ENCODE measurements around the gene GPR142. TPM values are rescaled to one million over a fixed set of nuclear protein-coding genes. Genes with fewer than 3 reads are reported as not detected.
A peak's percentile ranks its signal among the peaks of the same experiment; 100 is the strongest.

The GPR142 gene
- total RNA-seq: not detected

- Mint-ChIP-seq H3K4me3 (no peak within 1 kb of the TSS), H3K27ac (no peak within 1 kb of the TSS), H3K4me1 (peaks cover 13% of the 10 kb centered on the region), H3K36me3 (ENCODE audit: low read depth) (no peaks in the 10 kb centered on the region), H3K27me3 (peaks cover 2% of the 10 kb centered on the region), H3K9me3 (ENCODE audit: low read depth) (no peaks in the 10 kb centered on the region)
- ChIA-PET CTCF (interaction anchor here (0.6 to 3.5 kb wide), 27 partner anchors 11 to 324 kb away, joined by 3 to 44 read pairs (median 6); partner anchors contain the start of genes CD300LB and CD300LD), POLR2A (no interaction called here)
- ATAC-seq: no peak
- no peak for DNase-seq
- intact Hi-C loops (cut with DNase I, micrococcal nuclease): no loop called here
These were observed at the start of gene GPR142 for GRCh38 chr17:74367206-74367605. Gene GPR142, plus strand, starts transcription at chr17:74367506. Its CDS starts 2,035 bp downstream, at chr17:74369541.

- Mint-ChIP-seq H3K27me3 (peaks cover 3% of the 10 kb centered on the region), H3K4me1 (no peaks in the 10 kb centered on the region), H3K4me3 (no peak overlapping the region), H3K27ac (no peak overlapping the region), H3K36me3 (ENCODE audit: low read depth) (no peaks in the 10 kb centered on the region), H3K9me3 (ENCODE audit: low read depth) (no peaks in the 10 kb centered on the region)
- ChIA-PET CTCF (interaction anchor here (0.7 kb wide), 1 partner anchor 1401 kb away, joined by 5 read pairs; no protein-coding TSS in a partner anchor), POLR2A (no interaction called here)
- intact Hi-C loops (cut with DNase I, micrococcal nuclease): no loop called here
- DNase-seq (no peak), ATAC-seq (no peak)
These were observed 48.9 kb upstream of the GPR142 start for GRCh38 chr17:74318391-74318790.

- ATAC-seq: no peak
- Mint-ChIP-seq H3K4me1 (peaks cover 9% of the 10 kb centered on the region), H3K27me3 (peaks cover 19% of the 10 kb centered on the region), H3K36me3 (ENCODE audit: low read depth) (no peaks in the 10 kb centered on the region), H3K9me3 (ENCODE audit: low read depth) (no peaks in the 10 kb centered on the region), H3K4me3 (no peak overlapping the region), H3K27ac (no peak overlapping the region)
- POLR2A ChIA-PET: no interaction called here
- CTCF ChIA-PET: no interaction called here
- DNase-seq: no peak
- intact Hi-C loops (cut with DNase I, micrococcal nuclease): no loop called here
These were observed 42.8 kb upstream of the GPR142 start for GRCh38 chr17:74324521-74324920.

- Mint-ChIP-seq H3K27ac (no peak overlapping the region), H3K4me1 (peaks cover 9% of the 10 kb centered on the region), H3K27me3 (peaks cover 19% of the 10 kb centered on the region), H3K9me3 (ENCODE audit: low read depth) (no peaks in the 10 kb centered on the region), H3K4me3 (peak overlapping the region; percentile 10), H3K36me3 (ENCODE audit: low read depth) (no peaks in the 10 kb centered on the region)
- intact Hi-C loops (cut with DNase I, micrococcal nuclease): no loop called here
- DNase-seq (no peak), ATAC-seq (no peak)
- ChIA-PET POLR2A (no interaction called here), CTCF (no interaction called here)
These were observed 41.9 kb upstream of the GPR142 start for GRCh38 chr17:74325376-74325742.

- Mint-ChIP-seq H3K36me3 (ENCODE audit: low read depth) (no peaks in the 10 kb centered on the region), H3K4me3 (peak within 1 kb of the TSS; percentile 10), H3K27me3 (peaks cover 19% of the 10 kb centered on the region), H3K9me3 (ENCODE audit: low read depth) (no peaks in the 10 kb centered on the region), H3K4me1 (peaks cover 9% of the 10 kb centered on the region), H3K27ac (no peak within 1 kb of the TSS)
- POLR2A ChIA-PET: interaction anchor here (0.6 kb wide), 1 partner anchor 119 kb away, joined by 4 read pairs; no protein-coding TSS in a partner anchor
- ATAC-seq (peak; percentile 92), DNase-seq (peak; percentile 75)
- intact Hi-C loops (cut with DNase I, micrococcal nuclease): no loop called here
- CTCF ChIA-PET: interaction anchor here (0.5 kb wide), 1 partner anchor 41 kb away, joined by 3 read pairs; no protein-coding TSS in a partner anchor
These were observed 41.4 kb upstream of the GPR142 start, which contains the start of gene KIF19 for GRCh38 chr17:74325743-74326379. Gene KIF19, plus strand, starts transcription at chr17:74326226. Its CDS starts 124 bp downstream, at chr17:74326350.

GRCh38 chr17:74326506-74326905 is 40.8 kb upstream of the GPR142 start:
- no peaks in the 10 kb centered on the region for H3K36me3 Mint-ChIP-seq (ENCODE audit: low read depth)
- CTCF ChIA-PET: interaction anchor here (0.5 to 0.6 kb wide), 2 partner anchors 42 to 131 kb away, joined by 3 read pairs; no protein-coding TSS in a partner anchor

GRCh38 chr17:74328487-74328886 is 38.8 kb upstream of the GPR142 start:
- Mint-ChIP-seq H3K4me3 (no peak overlapping the region), H3K36me3 (ENCODE audit: low read depth) (no peaks in the 10 kb centered on the region), H3K27ac (no peak overlapping the region), H3K4me1 (peaks cover 9% of the 10 kb centered on the region), H3K9me3 (ENCODE audit: low read depth) (no peaks in the 10 kb centered on the region), H3K27me3 (peaks cover 16% of the 10 kb centered on the region)
- ATAC-seq: no peak
- intact Hi-C loops (cut with DNase I, micrococcal nuclease): no loop called here
- DNase-seq: no peak
- CTCF ChIA-PET: interaction anchor here (0.8 to 1.0 kb wide), 2 partner anchors 14 to 40 kb away, joined by 3 read pairs; no protein-coding TSS in a partner anchor
- POLR2A ChIA-PET: no interaction called here

More at GRCh38 chr17:74326506-74326905, 40.8 kb upstream of the GPR142 start:
- no peaks in the 10 kb centered on the region for H3K9me3 Mint-ChIP-seq (ENCODE audit: low read depth)
- H3K27ac Mint-ChIP-seq: no peak overlapping the region
- DNase-seq (no peak), ATAC-seq (no peak)
- no peak overlapping the region for H3K4me3 Mint-ChIP-seq
- H3K4me1 Mint-ChIP-seq: peaks cover 9% of the 10 kb centered on the region
- POLR2A ChIA-PET: interaction anchor here (0.6 kb wide), 1 partner anchor 120 kb away, joined by 4 read pairs; no protein-coding TSS in a partner anchor
- intact Hi-C loops (cut with DNase I, micrococcal nuclease): no loop called here
- peaks cover 19% of the 10 kb centered on the region for H3K27me3 Mint-ChIP-seq

GRCh38 chr17:74329378-74329777 is 37.9 kb upstream of the GPR142 start:
- Mint-ChIP-seq H3K4me1 (peaks cover 9% of the 10 kb centered on the region), H3K27me3 (peaks cover 13% of the 10 kb centered on the region), H3K4me3 (no peak overlapping the region), H3K9me3 (ENCODE audit: low read depth) (no peaks in the 10 kb centered on the region), H3K36me3 (ENCODE audit: low read depth) (no peaks in the 10 kb centered on the region), H3K27ac (no peak overlapping the region)
- ATAC-seq: no peak
- intact Hi-C loops (cut with DNase I, micrococcal nuclease): no loop called here
- DNase-seq: no peak
- ChIA-PET POLR2A (no interaction called here), CTCF (no interaction called here)

GRCh38 chr17:74330446-74330845 is 36.9 kb upstream of the GPR142 start:
- Mint-ChIP-seq H3K4me1 (peaks cover 7% of the 10 kb centered on the region), H3K4me3 (no peak overlapping the region), H3K9me3 (ENCODE audit: low read depth) (no peaks in the 10 kb centered on the region), H3K27ac (no peak overlapping the region), H3K36me3 (ENCODE audit: low read depth) (no peaks in the 10 kb centered on the region), H3K27me3 (peaks cover 10% of the 10 kb centered on the region)
- intact Hi-C loops (cut with DNase I, micrococcal nuclease): no loop called here
- ChIA-PET CTCF (interaction anchor here (0.6 kb wide), 1 partner anchor 273 kb away, joined by 3 read pairs; no protein-coding TSS in a partner anchor), POLR2A (no interaction called here)
- DNase-seq (no peak), ATAC-seq (no peak)

GRCh38 chr17:74332017-74332650 is 35.2 kb upstream of the GPR142 start:
- ChIA-PET POLR2A (no interaction called here), CTCF (interaction anchor here (0.6 to 1.1 kb wide), 3 partner anchors 21 to 104 kb away, joined by 3 read pairs; partner anchors contain the start of gene GPR142)
- H3K27me3 Mint-ChIP-seq: peaks cover 3% of the 10 kb centered on the region
- H3K27ac Mint-ChIP-seq: no peak overlapping the region
- intact Hi-C loops (cut with DNase I, micrococcal nuclease): no loop called here
- ATAC-seq (no peak), DNase-seq (no peak)
- H3K4me1 Mint-ChIP-seq: no peaks in the 10 kb centered on the region
- H3K9me3 Mint-ChIP-seq (ENCODE audit: low read depth): no peaks in the 10 kb centered on the region
- H3K4me3 Mint-ChIP-seq: no peak overlapping the region
- H3K36me3 Mint-ChIP-seq (ENCODE audit: low read depth): no peaks in the 10 kb centered on the region

GRCh38 chr17:74332763-74333283 is 34.5 kb upstream of the GPR142 start:
- no peaks in the 10 kb centered on the region for H3K9me3 Mint-ChIP-seq (ENCODE audit: low read depth)
- H3K27me3 Mint-ChIP-seq: no peaks in the 10 kb centered on the region
- H3K27ac Mint-ChIP-seq: no peak overlapping the region

More at GRCh38 chr17:74332763-74333283, 34.5 kb upstream of the GPR142 start:
- Mint-ChIP-seq H3K36me3 (ENCODE audit: low read depth) (no peaks in the 10 kb centered on the region), H3K4me1 (no peaks in the 10 kb centered on the region), H3K4me3 (no peak overlapping the region)
- ATAC-seq (no peak), DNase-seq (no peak)
- ChIA-PET POLR2A (no interaction called here), CTCF (interaction anchor here (0.6 to 1.9 kb wide), 4 partner anchors 12 to 103 kb away, joined by 3 to 5 read pairs (median 3); partner anchors contain the start of gene GPR142)
- intact Hi-C loops (cut with DNase I, micrococcal nuclease): no loop called here

All from activated CD4-positive, alpha-beta T cell treated with anti-CD3 and anti-CD28 coated beads for 36 hours (primary cell).